GM23338 (cell line): Measurements from ENCODE around the gene PLAAT3. TPM values are rescaled to one million over a fixed set of nuclear protein-coding genes. Genes with fewer than 3 reads are reported as not detected.
"Not testable (repeated sequence)": the region's sequence is repeated elsewhere in the genome, so short reads cannot be mapped to it uniquely, and the experiment has no call there.

Experiments
- ATAC-seq: fragments of 200-7000 bp; cut with Tn5 transposase; 3 replicates; pipeline ENCODE4 v1.9.1; 2020
- DNase-seq: peaks from one replicate; pipeline ENCODE4 v3.0.0-alpha.2; 2015; ENCODE audit warnings: low spot score
- H2AFZ ChIP-seq: fragments of 200-600 bp; sonication (generic); 2 replicates; pipeline ENCODE4 v1.8.0; 2016; ENCODE audit warnings: antibody characterized with exemption, mild to moderate bottlenecking, moderate library complexity
- H3F3A ChIP-seq: fragments of 200-600 bp; sonication (generic); replicated peaks from 2 replicates; pipeline ENCODE4 v1.8.0; 2017; ENCODE audit warnings: antibody characterized with exemption, mixed run types, low read depth
- H3K27ac ChIP-seq: fragments of 200-600 bp; sonication (generic); 2 replicates; pipeline ENCODE4 v1.6.1; 2016; ENCODE audit warnings: low read depth
- H3K27me3 ChIP-seq: fragments of 200-600 bp; sonication (generic); 2 replicates; pipeline ENCODE4 v1.8.0; 2016; ENCODE audit warnings: mild to moderate bottlenecking, mixed run types, moderate library complexity; ENCODE audit not compliant: insufficient read depth
- H3K36me3 ChIP-seq: fragments of 200-600 bp; sonication (generic); 2 replicates; pipeline ENCODE4 v1.8.0; 2016; ENCODE audit warnings: mild to moderate bottlenecking; ENCODE audit not compliant: insufficient read depth
- H3K4me1 ChIP-seq: fragments of 200-600 bp; sonication (generic); 2 replicates; pipeline ENCODE4 v1.8.0; 2016; ENCODE audit warnings: mild to moderate bottlenecking, moderate library complexity; ENCODE audit not compliant: insufficient read depth
- H3K4me2 ChIP-seq: fragments of 200-600 bp; sonication (generic); 2 replicates; pipeline ENCODE4 v1.7.1; 2017; ENCODE audit warnings: mixed run types
- H3K4me3 ChIP-seq: fragments of 200-600 bp; sonication (generic); 2 replicates; pipeline ENCODE4 v1.6.1; 2016; ENCODE audit warnings: mixed run types
- H3K79me2 ChIP-seq: fragments of 200-600 bp; sonication (generic); replicated peaks from 2 replicates; pipeline ENCODE4 v1.8.0; 2017; ENCODE audit warnings: mild to moderate bottlenecking; ENCODE audit not compliant: insufficient read depth
- H3K9me2 ChIP-seq: fragments of 200-600 bp; sonication (generic); 2 replicates; pipeline ENCODE4 v1.8.0; 2017; ENCODE audit not compliant: insufficient read depth
- H4K20me1 ChIP-seq: fragments of 200-600 bp; sonication (generic); replicated peaks from 2 replicates; pipeline ENCODE4 v1.8.0; 2017; ENCODE audit warnings: mild to moderate bottlenecking; ENCODE audit not compliant: insufficient read depth
- H3K27ac Mint-ChIP-seq: 2 replicates; pipeline ENCODE4 v1.8.0; 2020; ENCODE audit warnings: inconsistent platforms, mild to moderate bottlenecking, moderate library complexity, mixed read lengths
- H3K27me3 Mint-ChIP-seq: 3 replicates; pipeline ENCODE4 v1.8.0; 2022; ENCODE audit warnings: low read depth, mild to moderate bottlenecking, moderate library complexity, mixed read lengths, inconsistent platforms; ENCODE audit not compliant: insufficient read depth, poor library complexity
- H3K36me3 Mint-ChIP-seq: 3 replicates; pipeline ENCODE4 v1.8.0; 2021; ENCODE audit warnings: low read depth, mild to moderate bottlenecking, inconsistent platforms, moderate library complexity, mixed read lengths
- H3K4me1 Mint-ChIP-seq: 3 replicates; pipeline ENCODE4 v1.8.0; 2020; ENCODE audit warnings: mild to moderate bottlenecking, inconsistent platforms, mixed read lengths
- H3K4me3 Mint-ChIP-seq: 3 replicates; pipeline ENCODE4 v1.8.0; 2021; ENCODE audit warnings: moderate library complexity, mild to moderate bottlenecking, inconsistent platforms, mixed read lengths
- H3K9me3 Mint-ChIP-seq: 3 replicates; pipeline ENCODE4 v1.8.0; 2020; ENCODE audit warnings: moderate library complexity, mild to moderate bottlenecking, inconsistent platforms, mixed read lengths
- CTCF ChIP-seq, 2 experiments: fragments of 200-600 bp in 1 of 2; sonication (generic) in 1 of 2; conservative IDR thresholded peaks; 2 replicates each; pipeline versions ENCODE4 v1.5.1 to v1.6.1; 2016 to 2017; ENCODE audit warnings: antibody characterized with exemption in 2 of 2, low read depth in 2 of 2, mild to moderate bottlenecking in 2 of 2, moderate library complexity in 1 of 2
- ETS1 ChIP-seq: IDR thresholded peaks from 2 replicates; pipeline ENCODE4 v1.6.1; 2016; ENCODE audit warnings: antibody characterized with exemption
- EZH2 ChIP-seq: fragments of 200-600 bp; sonication (generic); IDR thresholded peaks from one replicate; pipeline ENCODE4 v1.8.0; 2017; ENCODE audit warnings: antibody characterized with exemption, mild to moderate bottlenecking, low read depth; ENCODE audit not compliant: unreplicated experiment
- JUNB ChIP-seq: IDR thresholded peaks from one replicate; pipeline ENCODE4 v1.6.1; 2016; ENCODE audit warnings: antibody characterized with exemption; ENCODE audit not compliant: unreplicated experiment
- NANOG ChIP-seq: IDR thresholded peaks from 2 replicates; pipeline ENCODE4 v1.6.1; 2016; ENCODE audit warnings: antibody characterized with exemption, borderline replicate concordance
- POLR2AphosphoS5 ChIP-seq: IDR thresholded peaks from 2 replicates; pipeline ENCODE4 v1.6.1; 2016; ENCODE audit warnings: antibody characterized with exemption, low read depth
- STAT1 ChIP-seq: IDR thresholded peaks from one replicate; pipeline ENCODE4 v1.6.1; 2016; ENCODE audit warnings: antibody characterized with exemption; ENCODE audit not compliant: unreplicated experiment
- ZNF331 ChIP-seq: fragments of 250-450 bp; sonication (Bioruptor Pico); IDR thresholded peaks from 2 replicates; pipeline ENCODE4 v1.5.0; 2020; ENCODE audit warnings: low read depth, mild to moderate bottlenecking, moderate library complexity
- polyA plus RNA-seq: library from polyadenylated mRNA; unstranded; fragments of >200 nt; fragmentation: Nextera tagmentation; extraction: Ambion mirVana; gene quantifications from 2 replicates; pipeline ENCODE4 v1.2.1, GENCODE V29; 2016
- total RNA-seq: library from RNA; depleted of rRNA; stranded (reverse); fragments of >200 nt; shearing (Covaris generic); gene quantifications from 2 replicates; pipeline ENCODE4 v1.2.3, GENCODE V29; 2014

Gene PLAAT3
- total and polyA plus RNA-seq, 2 experiments from 2014 or later, result 61.1 to 262 TPM

GRCh38 chr11:63529373-63529772, 84.9 kb downstream of the PLAAT3 start:
- H3K9me2 ChIP-seq, H3K79me2 ChIP-seq, H3K27me3 Mint-ChIP-seq, DNase-seq, ATAC-seq, H4K20me1 ChIP-seq, H3K27me3 ChIP-seq, H3K36me3 ChIP-seq, H2AFZ ChIP-seq: not testable (repeated sequence)
- peak overlapping the region; percentile 43 for H3K4me3 ChIP-seq
- peak overlapping the region; percentile 99 for H3K27ac ChIP-seq
- H3K27ac Mint-ChIP-seq, result peak overlapping the region; percentile 87
- peaks cover 40% of the 10 kb centered on the region for H3K4me1 ChIP-seq
- H3K9me3 Mint-ChIP-seq, result peaks cover 24% of the 10 kb centered on the region
- H3K4me2 ChIP-seq, result peak overlapping the region; percentile 79
- H3K4me3 Mint-ChIP-seq, result peak overlapping the region; percentile 30; the same call in 1 of the 3 replicates
- peaks cover 55% of the 10 kb centered on the region for H3K4me1 Mint-ChIP-seq
- peaks cover 21% of the 10 kb centered on the region for H3F3A ChIP-seq
- 0 out of 2 replicates have a peak, but pooled peaks have one; percentile 56 for TF ChIP-seq NANOG
- H3K36me3 Mint-ChIP-seq, result peaks cover 19% of the 10 kb centered on the region

- not testable (repeated sequence) for ATAC-seq, H3K27me3 ChIP-seq, H3K36me3 ChIP-seq, DNase-seq, H3K79me2 ChIP-seq, H2AFZ ChIP-seq, H3K9me2 ChIP-seq, H4K20me1 ChIP-seq, H3K27me3 Mint-ChIP-seq
- peak overlapping the region; percentile 87 for H3K27ac Mint-ChIP-seq
- peak overlapping the region; percentile 99 for H3K27ac ChIP-seq
- H3K4me1 Mint-ChIP-seq, result peaks cover 51% of the 10 kb centered on the region
- H3K4me3 Mint-ChIP-seq, result peak overlapping the region; percentile 30; the same call in 1 of the 3 replicates
- peaks cover 21% of the 10 kb centered on the region for H3F3A ChIP-seq
- H3K4me1 ChIP-seq, result peaks cover 40% of the 10 kb centered on the region
- H3K36me3 Mint-ChIP-seq, result peaks cover 24% of the 10 kb centered on the region
- peak overlapping the region; percentile 79 for H3K4me2 ChIP-seq
- H3K4me3 ChIP-seq, result peak overlapping the region; percentile 43
- H3K9me3 Mint-ChIP-seq, result peaks cover 30% of the 10 kb centered on the region
These were observed 85.4 kb downstream of the PLAAT3 start for GRCh38 chr11:63528729-63529278.

GRCh38 chr11:63528156-63528555, 86.1 kb downstream of the PLAAT3 start:
- H3K36me3 ChIP-seq, result peaks cover 14% of the 10 kb centered on the region
- H3K27ac Mint-ChIP-seq, H2AFZ ChIP-seq, H3K9me2 ChIP-seq, H3K27me3 ChIP-seq, H3K27me3 Mint-ChIP-seq, H4K20me1 ChIP-seq, H3K4me3 ChIP-seq, H3K4me2 ChIP-seq, ATAC-seq, H3K79me2 ChIP-seq, H3K4me3 Mint-ChIP-seq, DNase-seq: not testable (repeated sequence)
- Mint-ChIP-seq H3K9me3 (peaks cover 36% of the 10 kb centered on the region), H3K4me1 (peaks cover 44% of the 10 kb centered on the region), H3K36me3 (peaks cover 31% of the 10 kb centered on the region)
- peaks cover 16% of the 10 kb centered on the region for H3F3A ChIP-seq
- H3K4me1 ChIP-seq, result peaks cover 37% of the 10 kb centered on the region
- peak overlapping the region; percentile 100 for H3K27ac ChIP-seq

- Histone ChIP-seq H3K36me3 (peaks cover 19% of the 10 kb centered on the region), H3K79me2 (no peaks in the 10 kb centered on the region), H3F3A (peaks cover 13% of the 10 kb centered on the region), H3K27me3 (no peaks in the 10 kb centered on the region), H4K20me1 (no peaks in the 10 kb centered on the region), H3K4me2 (peak overlapping the region; percentile 63), H2AFZ (no peak overlapping the region), H3K4me3 (peak overlapping the region; percentile 17), H3K9me2 (peaks cover 3% of the 10 kb centered on the region), H3K4me1 (peaks cover 32% of the 10 kb centered on the region), H3K27ac (peak overlapping the region; percentile 100)
- H3K9me3 Mint-ChIP-seq, result peaks cover 40% of the 10 kb centered on the region
- H3K27ac Mint-ChIP-seq, result no peak overlapping the region
- peaks cover 40% of the 10 kb centered on the region for H3K4me1 Mint-ChIP-seq
- no peak overlapping the region for H3K4me3 Mint-ChIP-seq
- ATAC-seq (peak; percentile 7; the same call in 1 of the 3 replicates), DNase-seq (no peak)
- peaks cover 2% of the 10 kb centered on the region for H3K27me3 Mint-ChIP-seq
- peaks cover 32% of the 10 kb centered on the region for H3K36me3 Mint-ChIP-seq
- TF ChIP-seq ZNF331, result no peak
- TF ChIP-seq ETS1, result no peak
- no peak for TF ChIP-seq NANOG
- TF ChIP-seq STAT1, result no peak
- TF ChIP-seq JUNB, result no peak
- no peak for TF ChIP-seq POLR2AphosphoS5
- no peak for TF ChIP-seq EZH2
- no peak for TF ChIP-seq CTCF (conservative IDR thresholded peaks at IDR 0.05; ENCODE audit: low read depth in 2 of 2)
These were observed 86.6 kb downstream of the PLAAT3 start for GRCh38 chr11:63527667-63528066.
